ENCODE measurements around the gene RPS6KL1.

The RPS6KL1 gene

DNA sequence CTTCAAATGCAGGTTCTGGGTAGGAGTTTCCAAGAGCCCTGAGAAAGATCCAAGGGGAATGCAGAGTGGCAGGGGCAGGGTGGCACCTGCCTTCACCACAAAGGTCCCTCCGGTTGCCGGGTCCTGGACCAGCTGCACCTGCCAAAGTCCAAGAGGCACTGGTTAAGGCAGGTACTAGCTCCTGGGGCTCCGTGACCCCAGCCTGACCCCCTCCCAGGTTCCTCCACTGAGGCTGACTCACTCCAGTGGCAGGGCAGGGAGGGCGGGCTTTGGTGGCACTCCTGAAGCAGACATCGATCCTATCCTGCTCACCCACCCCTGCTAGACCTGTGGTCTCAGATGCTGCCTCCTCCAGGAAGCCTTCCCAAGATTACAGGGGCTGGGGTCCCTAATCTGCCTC, 11.4 kb downstream of the RPS6KL1 start:
- FAIRE-seq = no peak

DNA sequence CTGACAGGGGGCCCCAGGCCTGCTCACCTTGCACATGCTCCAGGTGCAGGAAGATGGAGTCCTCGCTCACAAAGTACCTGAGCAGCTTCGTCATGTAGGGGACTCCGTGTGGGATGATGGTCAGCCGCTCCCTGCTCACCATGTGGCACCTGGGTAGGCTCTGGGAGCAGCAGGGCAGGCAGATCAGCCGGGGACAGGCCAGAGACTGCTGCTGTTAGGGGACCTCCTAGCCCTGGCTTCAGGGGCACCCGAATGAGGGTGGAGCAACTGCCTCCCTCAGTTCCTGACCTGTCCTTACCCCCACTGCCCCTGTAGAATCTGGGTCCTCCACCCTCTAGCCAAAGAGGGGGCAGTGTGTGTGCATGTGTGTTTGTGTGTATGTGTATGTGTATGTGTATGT, 11.8 kb downstream of the RPS6KL1 start:
- FAIRE-seq = no peak

DNA sequence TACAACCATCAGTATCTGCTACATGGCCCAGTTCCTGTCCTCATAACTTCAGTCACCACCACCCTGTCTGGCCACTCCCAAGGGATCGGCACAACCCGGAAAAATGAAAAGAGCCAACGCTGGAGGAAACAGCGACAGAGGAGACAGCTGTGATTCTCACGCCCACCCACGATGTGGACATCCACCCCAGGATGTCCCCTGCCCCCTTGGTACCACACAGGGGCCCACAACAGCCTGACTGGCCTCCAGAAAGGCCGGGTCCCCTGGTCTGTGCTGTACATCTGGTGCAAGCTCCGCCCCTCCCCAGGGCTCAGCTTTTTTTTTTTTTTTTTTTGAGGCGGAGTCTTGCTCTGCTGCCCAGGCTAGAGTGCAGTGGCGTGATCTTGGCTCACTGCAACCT, 12.5 kb downstream of the RPS6KL1 start:
- no peak for FAIRE-seq

DNA sequence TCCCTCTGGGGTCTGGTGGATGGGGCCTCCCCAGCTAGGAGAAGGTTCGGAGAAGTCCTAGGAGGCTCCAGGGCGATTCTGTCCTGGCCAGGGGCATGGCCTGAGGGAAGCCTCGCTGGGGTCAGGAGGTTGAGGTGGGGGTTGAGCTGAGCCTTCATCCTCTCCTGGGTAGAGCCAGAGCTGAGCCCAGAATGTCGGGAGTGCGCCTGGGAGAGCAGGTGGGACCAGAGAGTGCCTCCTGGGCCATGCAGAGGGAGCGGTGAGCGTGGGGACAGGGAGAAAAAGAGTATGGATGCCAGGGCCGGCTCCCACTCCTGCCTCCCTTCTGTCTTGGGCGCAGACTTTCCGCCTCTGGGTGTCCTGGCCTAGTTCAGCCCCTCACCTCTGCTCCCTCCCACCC, 13.1 kb downstream of the RPS6KL1 start:
- no peak for FAIRE-seq

DNA sequence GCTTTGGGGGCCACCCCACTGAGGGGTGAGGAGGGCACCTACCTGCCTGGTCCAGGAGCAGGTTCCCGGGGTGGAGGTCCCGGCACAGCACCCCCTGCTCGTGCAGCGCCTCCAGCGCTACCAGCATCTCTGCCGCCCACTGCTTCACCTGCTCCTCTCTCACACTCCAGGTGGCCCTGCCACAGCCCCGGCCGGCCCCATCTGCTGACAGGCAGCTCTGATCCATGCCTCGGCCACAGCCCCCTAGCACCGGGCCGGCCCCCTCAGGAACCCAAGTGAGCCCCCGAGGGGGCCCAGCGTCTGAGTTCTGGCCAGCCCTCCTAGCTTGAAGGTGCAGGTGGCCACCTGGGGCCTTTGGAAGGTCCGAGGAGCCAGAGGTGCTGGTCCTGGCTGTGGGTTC, 13.6 kb downstream of the RPS6KL1 start:
- no peak for FAIRE-seq

DNA sequence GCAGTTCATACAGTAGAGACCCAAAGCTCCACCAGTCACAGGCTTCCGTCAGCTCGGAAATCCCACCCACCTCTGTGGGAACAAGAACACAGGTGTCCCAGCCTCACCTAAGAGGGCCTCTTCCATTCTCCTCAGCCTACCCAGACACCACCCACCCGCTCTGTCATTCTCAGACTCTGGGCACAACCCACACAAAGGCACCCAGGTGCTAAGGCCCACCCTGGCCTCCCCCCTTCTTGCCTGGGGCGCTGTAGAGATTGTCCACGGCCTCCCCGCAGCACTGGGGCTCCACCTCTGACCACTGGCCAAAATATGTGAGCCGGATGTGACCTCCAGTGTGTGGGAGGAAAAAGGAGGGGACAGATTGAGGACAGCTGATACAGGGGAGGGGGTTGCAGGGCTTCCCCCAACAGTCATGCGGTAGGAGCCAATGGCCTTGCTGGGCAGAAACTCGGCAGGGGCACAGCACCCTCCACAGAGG, 14.2 kb downstream of the RPS6KL1 start:
- no peak for FAIRE-seq

DNA sequence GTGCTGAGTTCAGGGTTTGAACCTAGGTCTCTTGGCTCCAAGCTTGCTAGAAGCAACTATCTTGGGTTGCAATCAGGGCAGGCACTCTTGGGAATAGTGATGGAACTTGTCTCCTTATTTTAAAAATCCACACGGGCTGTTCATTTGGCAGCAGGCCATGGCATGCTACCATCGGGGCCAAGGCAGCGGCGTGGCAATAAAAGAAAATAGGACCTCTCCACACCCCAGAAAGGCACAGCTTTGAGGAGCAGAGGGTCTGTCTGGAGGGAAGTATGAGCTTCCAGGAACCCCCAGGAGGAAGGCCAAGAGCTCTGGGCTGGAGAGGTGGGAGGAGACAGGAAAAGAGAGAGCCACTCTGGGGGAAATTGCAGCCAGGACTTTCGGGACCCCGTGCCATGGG, 15.3 kb downstream of the RPS6KL1 start:
- no peak for FAIRE-seq

DNA sequence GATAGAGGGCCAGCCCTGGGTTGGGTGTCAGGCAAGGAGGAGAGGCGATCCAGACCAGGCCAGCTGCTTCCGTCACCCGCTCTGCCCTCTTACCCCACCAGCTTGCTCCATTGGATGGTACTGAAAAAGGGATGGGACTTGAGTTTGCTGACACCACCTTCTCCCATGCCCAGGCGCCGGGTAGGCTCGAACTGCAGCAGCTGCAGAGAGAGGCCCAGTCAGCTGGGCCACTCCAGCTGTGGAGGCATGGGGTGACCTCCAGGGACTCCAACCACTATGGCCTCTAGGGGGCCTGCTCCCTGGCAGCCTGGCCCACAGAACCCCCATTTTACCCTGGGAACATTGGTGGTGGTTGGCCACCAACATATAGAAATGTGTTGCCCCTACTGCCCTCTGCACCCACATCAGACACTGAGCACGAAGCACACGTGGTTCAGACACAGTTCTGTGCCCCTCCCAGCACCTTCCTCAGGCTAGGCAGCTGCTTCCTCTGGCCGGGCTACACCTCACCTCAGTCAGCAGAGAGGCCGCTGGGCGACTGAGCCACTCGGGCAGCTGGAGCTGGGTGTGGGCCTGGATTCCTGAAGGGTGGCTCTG, 16.0 kb downstream of the RPS6KL1 start:
- no peak for FAIRE-seq

DNA sequence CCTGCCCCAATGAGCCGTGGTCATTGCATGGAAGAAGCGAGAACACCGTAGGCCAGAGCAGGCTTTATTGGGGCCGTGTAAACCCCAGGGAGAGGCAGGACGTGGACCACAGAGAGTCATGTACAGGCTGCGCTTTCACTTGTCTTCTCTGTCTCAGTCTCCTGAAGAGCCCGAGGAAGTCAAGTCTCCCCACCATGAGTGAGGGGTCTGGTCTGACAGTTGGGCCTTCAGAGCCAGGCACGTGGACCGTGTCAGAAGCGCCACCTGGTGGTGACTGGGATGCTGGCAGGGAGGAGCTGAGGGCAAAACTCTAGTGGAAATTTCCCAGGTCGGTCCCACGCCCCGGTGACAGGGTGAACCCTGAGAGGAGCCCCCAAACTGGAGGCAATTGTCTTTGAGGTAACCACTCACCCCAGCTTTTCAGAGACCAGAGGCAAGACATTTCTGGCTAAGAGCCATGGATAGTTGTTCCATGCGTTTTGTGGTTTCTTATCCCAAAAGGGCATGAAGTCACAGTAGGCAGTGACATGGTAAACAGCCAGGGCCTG, 17.4 kb downstream of the RPS6KL1 start:
- FAIRE-seq = no peak

DNA sequence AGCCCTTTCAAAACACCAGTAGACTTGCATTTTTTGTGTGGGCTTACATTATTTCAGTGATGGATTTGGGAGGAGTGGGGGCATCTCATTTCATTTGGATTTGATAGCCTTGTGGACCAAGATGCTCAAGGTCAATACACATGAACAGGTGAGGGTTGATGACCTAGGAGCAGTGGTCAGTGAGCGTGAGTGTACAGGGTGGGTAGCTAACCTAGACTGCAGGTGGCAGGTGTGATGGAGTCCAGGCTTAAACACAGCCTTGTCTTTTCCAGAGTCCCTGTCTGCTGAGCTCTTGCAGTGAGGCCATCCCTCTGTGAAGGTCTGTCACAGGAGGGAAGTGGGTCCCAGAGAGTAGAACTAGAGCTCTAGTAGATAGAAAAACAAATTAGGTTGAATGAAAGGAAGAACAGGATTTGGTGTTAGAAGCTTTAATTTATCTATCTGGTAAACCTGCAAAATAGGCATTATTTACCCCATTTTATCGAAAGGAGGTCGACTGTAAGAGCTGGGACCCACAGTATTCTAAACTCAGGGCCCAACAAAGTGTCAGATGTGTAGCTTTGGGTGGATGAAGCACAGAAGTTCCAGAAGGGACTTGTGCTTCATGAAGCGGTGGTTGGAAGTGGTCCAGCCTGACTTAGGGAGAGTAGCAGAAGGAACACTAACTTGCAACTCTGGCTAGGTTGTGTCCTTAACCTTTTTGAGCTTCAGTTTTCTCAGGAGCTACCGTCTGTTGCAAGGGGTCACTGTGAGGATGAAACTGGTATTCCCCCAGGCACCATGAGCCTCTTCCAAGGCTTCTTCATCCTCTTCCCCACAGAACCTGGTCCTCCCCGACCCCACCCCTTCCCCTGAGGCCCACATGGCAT, 18.2 kb downstream of the RPS6KL1 start:
- FAIRE-seq = no peak

DNA sequence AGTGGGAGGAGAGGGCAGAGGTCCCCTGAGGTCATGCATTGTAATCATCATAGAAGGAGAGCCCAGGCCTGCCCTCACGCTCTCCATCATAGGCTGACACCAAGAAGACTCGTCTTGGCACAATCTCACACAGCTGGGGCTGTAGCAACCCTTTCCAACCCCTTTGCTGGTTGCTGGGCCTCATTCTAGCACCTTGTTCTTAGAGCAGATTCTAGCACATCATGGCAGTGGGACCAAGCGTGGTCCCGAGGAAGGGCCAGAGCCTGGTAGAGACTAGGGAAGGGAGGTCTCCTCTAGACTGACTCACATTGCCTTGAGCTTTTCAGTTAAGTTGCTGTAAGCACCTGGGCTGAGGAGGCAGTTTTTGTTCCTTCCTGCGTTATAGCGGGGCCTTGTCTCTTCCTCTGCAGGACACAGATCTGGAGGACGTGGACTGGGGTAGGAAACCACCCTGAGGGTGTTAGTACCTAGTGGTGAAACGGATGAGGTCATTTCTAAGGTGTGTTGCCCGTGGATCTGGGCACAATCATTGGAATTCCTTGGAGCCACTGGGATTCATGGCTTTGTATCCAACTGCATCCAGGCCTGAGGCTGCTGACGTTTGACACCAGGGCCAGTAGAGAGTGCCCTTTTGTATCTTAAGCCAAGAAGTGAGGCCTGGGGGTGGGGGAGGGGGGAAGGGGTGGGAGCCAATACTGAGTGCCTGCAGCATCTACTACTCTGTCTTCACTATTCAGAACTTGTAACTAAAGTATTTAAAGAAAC, 19.9 kb downstream of the RPS6KL1 start:
- no peak for FAIRE-seq

DNA sequence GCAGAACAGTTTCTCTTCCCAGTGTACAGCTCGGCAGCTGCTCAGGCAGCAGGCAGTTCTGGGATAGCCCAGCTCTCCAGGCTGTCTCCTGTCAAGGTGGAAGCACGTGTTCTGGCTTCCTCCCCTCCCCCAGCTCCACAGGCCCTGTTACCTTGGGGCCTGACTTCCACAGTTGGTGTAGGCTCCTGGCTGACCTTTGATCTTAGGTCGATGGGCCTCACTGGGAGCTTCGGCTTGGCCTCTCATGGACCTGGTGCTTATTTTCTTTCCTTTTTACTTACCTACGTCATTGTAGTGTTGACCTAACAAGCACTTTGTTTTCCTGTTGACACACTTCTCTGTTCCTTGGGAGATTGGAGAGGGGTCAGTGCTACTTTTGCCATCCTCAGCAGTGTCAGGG, 24.4 kb downstream of the RPS6KL1 start:
- FAIRE-seq = no peak

DNA sequence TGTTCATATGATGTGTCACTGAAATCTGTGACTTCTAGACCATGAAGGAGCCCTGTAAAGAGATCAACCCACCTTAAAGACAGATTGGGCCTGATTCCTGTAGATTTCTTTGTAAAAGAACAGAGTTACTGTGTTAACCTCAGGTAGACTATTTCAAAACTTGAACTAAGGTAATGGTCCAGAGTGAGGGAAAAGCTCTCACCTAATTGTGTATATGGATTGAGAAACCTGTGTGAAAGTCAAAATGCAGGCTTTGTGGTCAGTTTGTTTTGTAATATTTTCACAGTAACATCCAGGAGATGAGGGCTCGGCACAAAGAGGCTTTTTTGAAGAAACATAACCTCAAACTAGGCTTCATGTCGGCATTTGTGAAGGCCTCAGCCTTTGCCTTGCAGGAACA, 25.0 kb downstream of the RPS6KL1 start:
- no peak for FAIRE-seq

DNA sequence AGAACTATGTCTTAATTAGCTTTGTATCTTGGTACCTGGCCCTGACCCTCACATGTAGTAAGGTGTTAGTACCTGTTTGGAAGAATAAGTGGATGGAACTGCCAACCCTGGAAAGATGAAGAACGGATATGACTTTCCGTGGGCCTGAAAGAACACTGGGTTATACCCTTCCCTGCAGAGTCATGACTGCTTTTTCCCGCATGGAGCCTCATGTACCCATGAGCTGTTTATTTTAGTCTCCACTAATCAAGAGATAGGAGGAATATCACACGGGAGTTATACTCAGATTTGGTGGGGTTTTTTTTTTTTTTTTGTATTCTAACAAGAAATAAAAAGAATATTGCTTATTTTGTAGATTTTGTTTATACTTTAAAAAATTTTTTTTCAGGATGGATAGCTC, 25.4 kb downstream of the RPS6KL1 start:
- FAIRE-seq = no peak

DNA sequence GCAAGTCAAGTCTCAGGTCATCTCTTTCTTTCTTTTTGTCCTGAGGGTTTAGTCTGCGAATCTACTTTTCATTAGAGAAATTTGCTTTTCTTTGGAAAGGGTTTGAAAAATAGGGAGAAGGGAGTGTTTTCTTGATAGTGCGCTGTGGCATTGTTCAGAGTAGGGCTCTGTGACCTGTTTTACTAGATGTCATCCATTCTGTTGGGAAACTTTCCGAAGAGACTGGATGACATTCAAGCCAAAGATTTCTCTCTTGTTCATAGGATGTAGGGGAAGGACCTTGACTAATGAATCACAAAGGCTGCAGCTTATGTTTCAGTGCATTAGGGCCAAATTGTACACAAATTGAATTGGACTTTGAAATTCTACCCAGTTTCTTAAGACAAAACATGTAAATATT, 26.7 kb downstream of the RPS6KL1 start:
- FAIRE-seq = no peak

DNA sequence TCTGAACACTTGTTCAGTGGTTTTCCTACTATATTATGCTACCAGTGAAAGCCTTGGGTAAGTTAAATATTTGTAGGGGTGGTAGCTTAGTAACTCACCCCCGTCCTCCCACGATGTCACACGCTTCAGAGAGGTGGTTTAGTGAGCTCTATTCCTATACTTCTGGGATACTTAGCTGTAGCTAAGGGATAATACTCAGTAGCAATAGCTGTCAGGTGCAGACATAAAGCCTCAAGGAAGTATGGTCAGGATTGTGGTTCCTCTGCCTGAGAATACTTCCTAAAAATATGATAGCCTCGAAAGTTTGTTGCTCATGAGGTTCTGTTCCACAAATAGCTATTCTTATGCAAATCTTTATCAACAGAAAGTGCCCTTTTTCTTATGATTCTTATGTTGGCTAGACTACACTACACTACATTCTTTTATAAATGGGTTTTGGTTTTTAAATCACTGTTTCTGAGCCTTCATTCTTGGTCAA, 29.4 kb downstream of the RPS6KL1 start:
- FAIRE-seq = no peak

DNA sequence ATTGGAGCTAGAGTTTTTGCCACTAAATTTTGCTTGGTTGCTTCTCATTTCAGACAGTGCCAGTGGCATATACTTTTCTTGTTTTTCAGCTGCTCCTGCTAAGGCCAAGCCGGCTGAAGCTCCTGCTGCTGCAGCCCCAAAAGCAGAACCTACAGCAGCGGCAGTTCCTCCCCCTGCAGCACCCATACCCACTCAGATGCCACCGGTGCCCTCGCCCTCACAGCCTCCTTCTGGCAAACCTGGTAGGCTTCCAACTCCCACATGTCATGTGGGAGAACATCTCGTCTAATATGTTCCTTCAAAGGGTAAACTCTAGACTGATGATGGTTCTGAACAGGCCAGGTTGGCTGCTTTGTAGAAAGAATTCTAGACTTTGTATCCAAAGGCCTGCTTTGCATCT, 30.3 kb downstream of the RPS6KL1 start:
- FAIRE-seq = no peak

DNA sequence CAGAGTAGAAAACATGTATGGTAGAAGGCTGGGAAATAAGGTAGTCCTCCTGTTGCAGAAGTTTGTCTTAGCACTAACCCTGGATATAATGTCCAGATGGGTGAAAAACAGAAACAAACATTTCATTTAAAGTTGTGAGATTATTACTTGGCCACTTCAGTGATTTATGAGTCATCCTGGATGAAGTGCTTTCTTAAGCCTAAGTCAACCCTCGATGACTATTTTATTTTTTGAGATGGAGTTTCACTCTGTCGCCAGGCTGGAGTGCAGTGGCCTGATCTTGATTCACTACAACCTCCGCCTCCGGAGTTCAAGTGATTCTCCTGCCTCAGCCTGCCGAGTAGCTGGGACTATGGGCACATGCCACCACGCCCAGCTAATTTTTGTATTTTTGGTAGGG, 31.2 kb downstream of the RPS6KL1 start:
- no peak for FAIRE-seq

DNA sequence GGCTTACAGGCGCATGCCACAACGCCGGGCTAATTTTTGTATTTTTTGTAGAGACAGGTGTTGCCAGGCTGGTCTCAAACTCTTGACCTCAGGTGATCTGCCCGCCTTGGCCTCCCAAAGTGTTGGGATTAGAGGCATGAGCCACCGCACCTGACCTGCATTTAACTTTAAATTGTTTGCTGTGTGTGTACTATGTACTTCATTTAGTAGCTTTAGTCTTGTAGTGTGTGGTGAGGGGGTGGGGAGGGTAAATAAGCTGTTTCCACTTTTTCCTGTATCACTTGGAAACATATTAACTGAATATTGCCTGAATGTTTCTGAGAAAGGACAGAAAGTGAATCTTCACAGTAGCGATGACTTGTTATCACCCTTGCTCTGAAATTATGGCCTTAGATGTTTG, 32.8 kb downstream of the RPS6KL1 start:
- FAIRE-seq = no peak

DNA sequence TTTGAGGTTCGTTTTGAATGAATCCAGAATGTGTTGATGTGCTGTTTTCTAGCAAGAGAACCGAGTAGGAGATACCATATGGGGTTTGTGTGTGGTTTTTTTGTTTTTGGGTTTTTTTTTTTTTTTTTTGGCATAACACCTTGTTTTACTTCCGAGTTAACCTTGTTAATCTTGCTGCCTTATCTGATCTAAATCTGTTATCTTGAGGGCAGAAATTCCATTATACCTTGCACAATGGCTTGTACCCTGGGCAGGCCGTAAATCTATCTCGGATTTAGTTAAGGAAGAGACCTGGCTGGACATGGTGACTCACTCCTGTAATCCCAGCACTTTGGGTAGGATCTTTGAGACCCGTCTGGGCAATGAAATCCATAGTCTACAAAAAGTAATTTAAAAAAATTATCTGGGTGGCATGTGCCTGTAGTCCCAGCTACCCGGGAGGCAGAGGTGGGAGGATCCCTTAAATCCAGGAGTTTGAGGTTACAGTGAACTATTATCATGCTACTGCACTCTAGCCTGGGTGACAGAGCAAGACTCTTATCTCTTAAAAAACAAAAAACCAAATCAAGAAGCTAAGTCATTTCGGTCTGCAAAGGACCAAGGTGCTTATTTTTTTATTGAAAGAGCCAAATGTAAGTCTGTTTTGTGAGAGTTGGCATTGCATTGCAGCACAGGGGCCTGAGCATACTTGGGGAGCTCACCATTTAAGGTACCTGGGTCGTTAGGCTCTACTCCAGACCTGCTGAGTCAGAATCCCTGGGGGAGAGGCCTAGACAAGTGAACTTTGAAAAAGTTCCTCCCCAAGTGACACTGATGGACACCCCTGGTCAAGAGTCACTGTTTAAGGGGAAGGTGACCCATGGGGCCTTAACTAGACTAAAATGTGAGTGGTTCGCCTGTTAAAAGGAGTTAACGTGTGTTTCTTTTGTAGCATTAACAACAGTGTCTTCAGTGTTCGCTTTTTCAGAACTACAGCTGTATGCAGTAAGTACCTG, 34.6 kb downstream of the RPS6KL1 start:
- FAIRE-seq = no peak

DNA sequence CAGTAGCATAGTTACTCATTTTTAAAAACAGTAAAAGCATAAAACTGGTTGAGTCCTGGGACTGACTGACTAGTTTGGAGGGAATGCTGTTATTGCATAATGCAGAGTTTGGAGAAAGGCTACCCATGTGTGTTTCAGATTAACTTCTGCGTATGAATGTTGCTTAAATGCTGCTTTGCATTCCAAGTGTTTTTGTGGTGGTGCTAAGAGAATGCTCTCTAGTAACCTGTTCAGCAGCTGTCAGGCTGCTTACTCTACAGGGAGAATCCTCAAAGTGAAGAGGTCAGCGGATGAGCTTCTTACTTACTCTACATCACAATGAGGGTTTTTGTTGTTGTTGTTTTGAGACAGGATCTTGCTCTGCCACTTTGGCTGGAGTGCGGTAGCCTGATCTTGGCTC, 37.1 kb downstream of the RPS6KL1 start:
- no peak for FAIRE-seq

Data from endometrium (tissue), 2 donors.